ENCODE data around the gene FZR1. TPM values are rescaled to one million over a fixed set of nuclear protein-coding genes. Genes with fewer than 3 reads are reported as not detected.
A peak's percentile ranks its signal among the peaks of the same experiment; 100 is the strongest.

The FZR1 gene
- total and polyA plus RNA-seq, 2 of the 13 experiments (the other 11 are each of a cell fraction or from before 2014, with no cell fraction given): 29.0 to 30.8 TPM

DNA sequence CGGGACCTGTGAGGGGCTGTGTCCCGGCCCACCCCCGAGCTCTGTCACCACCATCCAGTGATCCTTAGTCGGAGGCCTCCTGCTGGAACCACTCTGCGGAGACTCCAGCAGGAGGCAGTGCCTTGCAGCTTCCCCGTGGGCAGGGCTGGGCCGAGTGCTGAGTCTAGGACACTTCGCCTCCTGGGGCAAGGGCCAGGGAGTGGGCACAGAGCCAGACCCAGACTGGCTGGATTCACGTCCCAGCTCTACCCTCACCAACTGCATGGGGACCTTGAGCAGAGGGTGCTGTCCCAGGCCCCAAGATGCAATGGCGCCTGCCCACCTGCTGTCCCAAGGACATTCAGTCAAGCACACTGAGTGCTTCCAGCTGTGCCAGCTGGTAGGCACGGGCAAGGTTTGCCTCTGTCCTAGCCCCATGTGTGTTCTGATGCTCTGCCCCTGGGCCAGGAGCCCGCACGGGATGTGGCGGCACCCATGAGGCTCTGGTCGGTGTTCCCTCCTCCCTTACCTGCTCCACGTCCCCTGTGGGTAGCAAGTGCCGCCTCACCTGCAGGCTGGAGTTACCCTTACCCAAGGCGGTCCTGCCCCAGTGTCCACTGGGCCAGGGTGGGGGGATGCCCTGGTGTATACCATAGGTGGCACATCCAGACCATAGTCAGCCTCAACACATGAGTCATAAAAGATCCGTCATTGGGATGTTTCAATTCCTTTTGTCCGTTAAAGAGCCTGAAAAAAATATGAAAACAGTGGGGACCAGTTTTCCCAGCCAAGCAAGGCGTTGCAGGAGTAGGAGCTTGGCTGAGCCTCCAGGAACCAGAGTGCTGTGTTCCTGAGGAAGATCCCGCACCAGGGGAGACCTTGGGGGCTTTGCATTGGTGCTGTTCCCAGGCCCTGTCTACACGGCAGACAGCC is 7.4 kb downstream of the FZR1 start:
- peaks cover 37% of the 10 kb centered on the region; the same call in 1 of the 2 replicates for H4K20me1 ChIP-seq (ENCODE audit: insufficient read depth, low read length)
- H3K27ac ChIP-seq (ENCODE audit: extremely low read length, insufficient read depth, low read length): no peak overlapping the region
- intact Hi-C loops (cut with micrococcal nuclease; ENCODE audit: unreplicated experiment) (no loop called here), in situ Hi-C loops (cut with HindIII; ENCODE audit: extremely low pct_ligation_motif_present, low pct_unique_long_range_greater_than_20kb) (no loop called here)
- FAIRE-seq (no peak), DNase-seq (ENCODE audit: low spot score) (no peak), ATAC-seq (no peak)
- no peak overlapping the region for H3K4me2 ChIP-seq (ENCODE audit: low read depth, low read length)
- peaks cover 16% of the 10 kb centered on the region for H3K4me1 ChIP-seq (ENCODE audit: insufficient read depth, low read length)
- no TSS peak for BruUV-seq (replicated peaks)
- ChIA-PET CTCF (ENCODE audit: low intra/inter-chr PET ratio, low total read pairs) (no interaction called here), POLR2A (no interaction called here)
- peaks cover 5 to 26% of the 10 kb centered on the region in 2 experiments; a peak in 4 of 5 replicates for H3K36me3 ChIP-seq (replicated peaks in 1 of 2; ENCODE audit: control insufficient read depth in 1 of 2, insufficient read depth in 2 of 2, low read length in 2 of 2)
- H3K9ac ChIP-seq (ENCODE audit: insufficient read depth, low read depth, low read length): no peak overlapping the region
- H3K9me3 ChIP-seq (ENCODE audit: low read length): no peaks in the 10 kb centered on the region
- WGBS (ENCODE audit: low lambda C conversion rate): 97% methylated on average over 13 of the region's 23 CpGs
- no peaks in the 10 kb centered on the region for H3K27me3 ChIP-seq (ENCODE audit: control insufficient read depth in 1 of 2, insufficient read depth in 2 of 2, low read length in 2 of 2)
- 0 out of 2 replicates have a peak, but pooled peaks have one; percentile 13 for TF ChIP-seq RBFOX2 (IDR thresholded peaks at IDR 0.05; ENCODE audit: low read depth, low read length)
- TF ChIP-seq ZNF790 (CRISPR knock-in tag; IDR thresholded peaks at IDR 0.05; ENCODE audit: borderline replicate concordance): no peak
- no peak overlapping the region for H3K4me3 ChIP-seq (replicated peaks in 1 of 3; ENCODE audit: insufficient read depth in 1 of 3, low read depth in 2 of 3, low read length in 3 of 3)
- H3K79me2 ChIP-seq (ENCODE audit: insufficient read depth, low read length): peaks cover 71% of the 10 kb centered on the region
- no peak overlapping the region for H2AFZ ChIP-seq (ENCODE audit: low read length)

DNA sequence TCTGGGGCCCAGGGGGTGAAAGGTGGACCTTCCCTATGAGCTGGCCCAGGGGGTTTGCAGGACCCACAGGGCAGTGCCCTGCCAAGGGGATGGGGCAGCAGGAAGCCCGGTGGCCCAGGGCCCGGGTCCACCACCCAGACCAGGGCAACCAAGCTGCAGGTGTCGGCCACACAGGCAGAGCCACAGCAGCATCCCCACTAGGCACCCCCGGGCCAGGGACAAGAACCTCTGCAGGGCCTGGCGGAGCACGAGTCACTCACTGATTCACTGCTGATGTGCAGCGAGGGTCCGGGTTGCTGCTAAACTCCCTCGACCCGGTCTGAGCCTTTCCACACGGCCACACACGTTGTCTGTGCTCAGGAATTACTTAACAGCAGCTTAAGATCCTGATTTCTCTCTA is 8.8 kb downstream of the FZR1 start:
- peaks cover 37% of the 10 kb centered on the region; the same call in 1 of the 2 replicates for H4K20me1 ChIP-seq (ENCODE audit: insufficient read depth, low read length)
- no peak overlapping the region for H2AFZ ChIP-seq (ENCODE audit: low read length)
- no peak overlapping the region for H3K9ac ChIP-seq (ENCODE audit: insufficient read depth, low read depth, low read length)
- POLR2A ChIA-PET: no interaction called here
- no peak for ATAC-seq
- CTCF ChIA-PET (ENCODE audit: low intra/inter-chr PET ratio, low total read pairs): no interaction called here
- H3K27ac ChIP-seq (ENCODE audit: extremely low read length, insufficient read depth, low read length): no peak overlapping the region
- in situ Hi-C loops (cut with HindIII; ENCODE audit: extremely low pct_ligation_motif_present, low pct_unique_long_range_greater_than_20kb) (no loop called here), intact Hi-C loops (cut with micrococcal nuclease; ENCODE audit: unreplicated experiment) (no loop called here)
- no TSS peak for BruUV-seq (replicated peaks)
- peaks cover 66% of the 10 kb centered on the region for H3K79me2 ChIP-seq (ENCODE audit: insufficient read depth, low read length)
- no peaks in the 10 kb centered on the region for H3K9me3 ChIP-seq (ENCODE audit: low read length)
- DNase-seq (ENCODE audit: low spot score): no peak
- no peak overlapping the region for H3K4me3 ChIP-seq (replicated peaks in 1 of 3; ENCODE audit: insufficient read depth in 1 of 3, low read depth in 2 of 3, low read length in 3 of 3)
- no peaks in the 10 kb centered on the region for H3K27me3 ChIP-seq (ENCODE audit: control insufficient read depth in 1 of 2, insufficient read depth in 2 of 2, low read length in 2 of 2)
- peaks cover 15% of the 10 kb centered on the region for H3K4me1 ChIP-seq (ENCODE audit: insufficient read depth, low read length)
- no peak overlapping the region for H3K4me2 ChIP-seq (ENCODE audit: low read depth, low read length)
- H3K36me3 ChIP-seq (replicated peaks in 1 of 2; ENCODE audit: control insufficient read depth in 1 of 2, insufficient read depth in 2 of 2, low read length in 2 of 2): peaks cover 6 to 30% of the 10 kb centered on the region in 2 experiments; a peak in 4 of 5 replicates
- 94% methylated on average over 5 of the region's 12 CpGs for WGBS (ENCODE audit: low lambda C conversion rate)
- FAIRE-seq: no peak
- no peak for TF ChIP-seq ZBTB33 (CRISPR knock-in tag; IDR thresholded peaks at IDR 0.05)
- peak; percentile 36 for TF ChIP-seq RBM22 (optimal IDR thresholded peaks at IDR 0.05; ENCODE audit: low read length)

All from HepG2 (cell line).